ENCODE data around the gene EIF2B2. TPM values are rescaled to one million over a fixed set of nuclear protein-coding genes. Genes with fewer than 3 reads are reported as not detected.

Gene EIF2B2
- total RNA-seq, 1 experiment from 2014 or later: 48.3 TPM

DNA sequence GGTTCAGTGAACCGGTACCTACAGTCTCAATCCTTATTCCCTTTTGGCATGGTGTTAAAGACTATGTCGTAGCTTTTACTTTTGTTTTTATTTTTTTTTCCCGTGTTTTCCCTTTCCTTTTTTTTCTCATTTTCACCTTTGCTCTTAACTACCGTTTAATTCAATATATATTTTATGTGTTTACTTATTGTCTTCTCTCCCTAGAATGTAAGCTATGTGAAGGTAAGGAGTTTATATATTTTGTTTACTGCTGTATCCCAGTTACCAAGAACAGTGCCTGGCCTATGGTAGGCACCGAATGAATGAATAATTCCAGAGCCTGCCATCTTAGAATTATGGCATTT is 48.8 kb downstream of the EIF2B2 start:
- Histone ChIP-seq H3K4me1 (ENCODE audit: insufficient read depth, low read length) (no peaks in the 10 kb centered on the region), H3K9ac (ENCODE audit: extremely low read depth, insufficient read length, low read length) (no peak overlapping the region), H4K5ac (ENCODE audit: insufficient read length, low read depth, low read length) (no peak overlapping the region), H3K79me1 (ENCODE audit: insufficient read depth, low read depth, low read length, poor library complexity, severe bottlenecking) (no peaks in the 10 kb centered on the region), H3K23me2 (ENCODE audit: insufficient read length, low read depth, low read length, poor library complexity, severe bottlenecking) (peaks cover 3% of the 10 kb centered on the region), H3K4me2 (ENCODE audit: insufficient read depth, insufficient read length, low read length) (no peak overlapping the region), H2BK5ac (ENCODE audit: insufficient read length, low read length) (no peak overlapping the region), H2AFZ (ENCODE audit: low read length) (no peak overlapping the region), H2BK15ac (ENCODE audit: low read depth, low read length) (no peak overlapping the region), H3K18ac (ENCODE audit: insufficient read length, low read depth, low read length) (no peak overlapping the region), H3K9me3 (ENCODE audit: control insufficient read depth, low read depth, low read length) (no peaks in the 10 kb centered on the region), H4K8ac (replicated peaks; ENCODE audit: insufficient read length, low read depth, low read length) (no peak overlapping the region), H4K20me1 (ENCODE audit: control insufficient read depth, insufficient read depth, insufficient read length) (no peaks in the 10 kb centered on the region), H3K27me3 (ENCODE audit: insufficient read depth, low read length) (no peaks in the 10 kb centered on the region), H3K27ac (ENCODE audit: insufficient read length, low read depth, low read length) (no peak overlapping the region), H3K4ac (ENCODE audit: low read depth, low read length) (no peak overlapping the region), H3K79me2 (ENCODE audit: insufficient read depth, low read length) (no peaks in the 10 kb centered on the region), H3K14ac (ENCODE audit: insufficient read depth, low read length) (no peak overlapping the region), H2BK12ac (ENCODE audit: insufficient read length, low read depth, low read length) (no peak overlapping the region), H2BK120ac (ENCODE audit: low read depth, low read length, poor library complexity, severe bottlenecking) (no peak overlapping the region), H3K56ac (ENCODE audit: insufficient read length, low read depth, low read length) (no peak overlapping the region), H2AK5ac (ENCODE audit: insufficient read length, low read length) (no peak overlapping the region), H3K23ac (ENCODE audit: insufficient read length, low read depth, low read length) (no peak overlapping the region), H3T11ph (ENCODE audit: low read length) (no peak overlapping the region), H4K91ac (ENCODE audit: insufficient read length, low read depth, low read length) (no peak overlapping the region), H2BK20ac (ENCODE audit: low read depth, low read length, poor library complexity, severe bottlenecking) (no peak overlapping the region)
- H3K4me3 Mint-ChIP-seq: peak overlapping the region; percentile 80 to 88
- no peaks in the 10 kb centered on the region; a peak in 1 of 4 replicates for H3K4me1 Mint-ChIP-seq
- H3K27ac Mint-ChIP-seq: peak overlapping the region in 2 of 3 experiments; percentile 76 to 92; a peak in 3 of 7 replicates
- DNase-seq: no peak
- H3K27me3 Mint-ChIP-seq (ENCODE audit: low read depth): no peaks in the 10 kb centered on the region
- no peaks in the 10 kb centered on the region; a peak in 1 of 5 replicates for H3K9me3 Mint-ChIP-seq
- no peak for TF ChIP-seq CTCF (conservative IDR thresholded peaks at IDR 0.05)
- WGBS (ENCODE audit: extremely low coverage, insufficient read length, low lambda C conversion rate): no CpG with 5 or more reads among the region's 5 CpGs
- H3K36me3 Mint-ChIP-seq (ENCODE audit: insufficient read depth in 1 of 3, low read depth in 3 of 3): peaks cover 0 to 22% (median 6%) of the 10 kb centered on the region in 3 experiments; a peak in 4 of 7 replicates

Measured in H9 (cell line).